ENCODE measurements around the gene ALDH4A1.

- TF ChIP-seq CTCF (IDR thresholded peaks at IDR 0.05) (no peak), EP300 (IDR thresholded peaks at IDR 0.05) (no peak), POLR2A (IDR thresholded peaks at IDR 0.05) (no peak)
These were observed 40.8 kb downstream of the ALDH4A1 start for GRCh38 chr1:18861590-18861989.

Data from gastroesophageal sphincter (tissue), 3 donors.